VCaP (cell line): Measurements from ENCODE around the gene MAN2A1.

Experiments
- H3K27ac ChIP-seq: fragments of 450-650 bp; 2 replicates; pipeline ENCODE4 v1.5.1; 2017
- TF ChIP-seq, protein P1 (sequence below): fragments of 450-650 bp; conservative IDR thresholded peaks from 2 replicates; pipeline ENCODE4 v1.5.1; 2017; ENCODE audit warnings: mild to moderate bottlenecking, moderate library complexity

Gene MAN2A1

GRCh38 chr5:109706095-109706494, 16.4 kb downstream of the MAN2A1 start:
- H3K27ac ChIP-seq, result no peak overlapping the region
- TF ChIP-seq, protein P1, sequence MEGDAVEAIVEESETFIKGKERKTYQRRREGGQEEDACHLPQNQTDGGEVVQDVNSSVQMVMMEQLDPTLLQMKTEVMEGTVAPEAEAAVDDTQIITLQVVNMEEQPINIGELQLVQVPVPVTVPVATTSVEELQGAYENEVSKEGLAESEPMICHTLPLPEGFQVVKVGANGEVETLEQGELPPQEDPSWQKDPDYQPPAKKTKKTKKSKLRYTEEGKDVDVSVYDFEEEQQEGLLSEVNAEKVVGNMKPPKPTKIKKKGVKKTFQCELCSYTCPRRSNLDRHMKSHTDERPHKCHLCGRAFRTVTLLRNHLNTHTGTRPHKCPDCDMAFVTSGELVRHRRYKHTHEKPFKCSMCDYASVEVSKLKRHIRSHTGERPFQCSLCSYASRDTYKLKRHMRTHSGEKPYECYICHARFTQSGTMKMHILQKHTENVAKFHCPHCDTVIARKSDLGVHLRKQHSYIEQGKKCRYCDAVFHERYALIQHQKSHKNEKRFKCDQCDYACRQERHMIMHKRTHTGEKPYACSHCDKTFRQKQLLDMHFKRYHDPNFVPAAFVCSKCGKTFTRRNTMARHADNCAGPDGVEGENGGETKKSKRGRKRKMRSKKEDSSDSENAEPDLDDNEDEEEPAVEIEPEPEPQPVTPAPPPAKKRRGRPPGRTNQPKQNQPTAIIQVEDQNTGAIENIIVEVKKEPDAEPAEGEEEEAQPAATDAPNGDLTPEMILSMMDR, result no peak

- no peak overlapping the region for H3K27ac ChIP-seq
- TF ChIP-seq, protein P1, result no peak
Measured at GRCh38 chr5:109707531-109707930, 17.8 kb downstream of the MAN2A1 start.

- TF ChIP-seq, protein P1, result no peak
- H3K27ac ChIP-seq, result no peak overlapping the region
Measured at GRCh38 chr5:109708813-109709212, 19.1 kb downstream of the MAN2A1 start.

GRCh38 chr5:109709225-109709624, 19.5 kb downstream of the MAN2A1 start:
- H3K27ac ChIP-seq, result no peak overlapping the region
- TF ChIP-seq, protein P1, result no peak

DNA sequence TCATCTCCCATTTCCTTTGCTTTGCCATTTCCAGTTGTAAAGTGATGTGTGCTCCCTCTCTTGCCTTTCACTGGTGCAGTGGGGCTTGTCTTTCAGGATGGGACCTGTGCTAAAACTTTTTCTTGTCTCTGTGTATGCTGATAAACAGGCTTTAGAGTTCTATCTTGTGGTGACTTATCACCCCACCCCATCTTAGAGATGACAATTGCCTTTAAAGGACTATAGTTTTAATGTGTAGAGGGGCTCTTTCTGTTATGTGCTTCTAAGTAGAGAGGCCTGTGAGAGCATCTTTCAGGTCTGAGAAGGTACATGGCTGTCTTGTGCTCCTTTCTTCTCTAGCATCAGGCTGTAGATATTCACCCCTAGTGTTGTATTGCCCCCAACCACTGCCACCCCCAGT, 21.9 kb downstream of the MAN2A1 start:
- H3K27ac ChIP-seq, result no peak overlapping the region
- TF ChIP-seq, protein P1, result no peak

DNA sequence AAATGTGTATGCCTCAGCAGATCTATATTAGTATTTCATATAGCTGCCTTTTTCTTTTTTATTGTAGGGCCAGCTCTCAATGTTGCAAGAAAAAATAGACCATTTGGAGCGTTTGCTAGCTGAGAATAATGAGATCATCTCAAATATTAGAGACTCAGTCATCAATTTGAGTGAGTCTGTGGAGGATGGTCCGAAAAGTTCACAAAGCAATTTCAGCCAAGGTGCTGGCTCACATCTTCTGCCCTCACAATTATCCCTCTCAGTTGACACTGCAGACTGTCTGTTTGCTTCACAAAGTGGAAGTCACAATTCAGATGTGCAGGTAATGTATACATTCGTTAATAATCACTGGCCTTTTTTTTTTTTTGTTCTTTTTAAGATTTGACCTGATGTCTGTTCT, 23.7 kb downstream of the MAN2A1 start:
- no peak overlapping the region for H3K27ac ChIP-seq

GRCh38 chr5:109714592-109714991, 24.9 kb downstream of the MAN2A1 start:
- TF ChIP-seq, protein P1, result no peak
- no peak overlapping the region for H3K27ac ChIP-seq

More for the DNA sequence above, 23.7 kb downstream of the MAN2A1 start:
- TF ChIP-seq, protein P1, result no peak

DNA sequence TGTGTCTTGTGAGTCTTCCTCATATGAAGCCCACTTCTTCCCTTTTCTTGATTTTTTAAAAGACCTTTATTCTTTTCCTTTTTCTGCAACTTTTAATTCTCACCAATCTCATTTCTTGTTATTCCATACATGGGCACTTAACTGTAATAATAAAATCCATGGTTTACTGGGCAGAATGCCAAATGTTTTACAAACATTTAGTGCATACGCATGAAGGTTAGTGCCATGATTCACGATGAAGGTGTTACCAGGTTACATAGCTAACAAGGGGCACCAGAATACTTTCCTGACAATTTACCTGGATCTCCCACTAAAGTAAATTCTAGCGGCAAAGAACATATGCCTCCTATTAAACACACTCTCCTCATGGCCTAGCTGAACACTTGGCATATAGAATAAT, 28.5 kb downstream of the MAN2A1 start:
- no peak overlapping the region for H3K27ac ChIP-seq
- TF ChIP-seq, protein P1, result no peak
